Mucosa of stomach (tissue), 1 donor: ENCODE data around the gene SRGN.
A peak's percentile ranks its signal among the peaks of the same experiment; 100 is the strongest.

ENCODE experiments used
- H3K27me3 ChIP-seq: one replicate; pipeline ENCODE4 v1.7.0; 2013; ENCODE audit warnings: mild to moderate bottlenecking, low read length; ENCODE audit not compliant: control insufficient read depth, insufficient read depth
- H3K36me3 ChIP-seq: one replicate; pipeline ENCODE4 v1.7.0; 2013; ENCODE audit warnings: low read length; ENCODE audit not compliant: control insufficient read depth, insufficient read depth
- H3K4me1 ChIP-seq: one replicate; pipeline ENCODE4 v1.7.0; 2013; ENCODE audit warnings: mild to moderate bottlenecking, low read length; ENCODE audit not compliant: control insufficient read depth, insufficient read depth
- H3K4me3 ChIP-seq: one replicate; pipeline ENCODE4 v1.7.0; 2013; ENCODE audit warnings: low read length
- H3K9ac ChIP-seq: one replicate; pipeline ENCODE4 v1.7.0; 2013; ENCODE audit warnings: mild to moderate bottlenecking, low read length, moderate library complexity
- H3K9me3 ChIP-seq: one replicate; pipeline ENCODE4 v1.7.0; 2013; ENCODE audit warnings: mild to moderate bottlenecking, low read length, moderate library complexity; ENCODE audit not compliant: control insufficient read depth
- donor health status: Pancreatic carcinoma.

Gene SRGN

DNA sequence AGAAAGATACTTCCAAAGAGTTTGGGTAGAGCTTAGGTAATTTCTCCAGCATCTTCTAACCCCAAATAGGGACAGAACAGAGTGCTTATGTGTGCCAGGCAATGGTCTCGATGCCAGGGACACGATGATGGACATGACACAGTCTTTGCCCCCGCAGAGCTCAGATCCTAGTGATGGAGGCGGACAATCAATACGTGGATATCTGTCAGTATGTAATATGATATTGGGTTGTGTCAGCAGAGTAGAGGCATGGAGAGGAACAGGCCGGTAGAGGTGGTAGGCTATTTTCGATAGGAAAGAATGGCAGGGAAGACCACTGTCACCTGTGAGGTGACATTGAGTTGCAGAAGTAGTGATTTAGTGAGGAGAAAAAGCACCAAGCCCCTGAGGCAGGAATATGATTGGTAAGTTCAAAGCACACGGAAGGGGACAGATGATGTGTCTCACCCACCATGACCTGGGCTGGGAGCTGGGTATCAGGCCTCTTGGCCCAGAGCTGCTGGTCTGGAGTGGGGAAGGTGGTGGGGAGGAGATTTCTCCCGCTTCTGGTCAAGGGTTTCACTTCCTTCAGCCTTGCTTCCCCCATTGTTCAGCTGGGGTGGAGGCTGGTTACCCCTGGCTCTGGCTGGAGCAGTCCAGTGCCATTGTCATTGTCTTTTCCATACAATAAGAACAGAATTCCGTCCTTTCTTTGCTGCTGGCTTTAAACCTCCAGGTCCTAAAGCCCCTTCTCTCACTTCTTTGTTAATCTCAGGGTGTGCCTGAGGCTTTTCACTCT lies 36.0 kb upstream of the SRGN start:
- Histone ChIP-seq H3K27me3 (no peaks in the 10 kb centered on the region), H3K4me1 (peaks cover 6% of the 10 kb centered on the region), H3K4me3 (no peak overlapping the region), H3K36me3 (no peaks in the 10 kb centered on the region), H3K9ac (no peak overlapping the region), H3K9me3 (no peaks in the 10 kb centered on the region)

GRCh38 chr10:69052736-69053135 lies 35.2 kb upstream of the SRGN start:
- H3K36me3 ChIP-seq: no peaks in the 10 kb centered on the region
- no peaks in the 10 kb centered on the region for H3K9me3 ChIP-seq
- no peak overlapping the region for H3K4me3 ChIP-seq
- H3K27me3 ChIP-seq: no peaks in the 10 kb centered on the region
- no peak overlapping the region for H3K9ac ChIP-seq
- peaks cover 7% of the 10 kb centered on the region for H3K4me1 ChIP-seq

DNA sequence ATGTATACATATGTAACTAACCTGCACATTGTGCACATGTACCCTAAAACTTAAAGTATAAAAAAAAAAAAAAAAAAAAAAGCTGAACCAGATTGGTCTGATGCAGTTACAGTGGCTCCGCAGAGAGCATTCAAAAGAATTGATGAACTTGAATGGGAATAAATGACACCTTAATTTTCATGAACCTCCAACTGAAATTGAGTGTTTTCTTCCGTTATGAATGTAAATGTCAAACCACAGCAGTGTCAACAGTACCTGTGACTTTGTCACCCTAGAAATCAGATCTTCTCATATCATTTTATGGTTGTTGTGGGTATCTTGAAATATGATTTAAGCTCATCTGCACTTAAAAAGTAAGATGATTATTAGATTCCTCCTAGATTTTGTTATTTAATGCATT lies 32.7 kb upstream of the SRGN start:
- Histone ChIP-seq H3K4me3 (no peak overlapping the region), H3K36me3 (no peaks in the 10 kb centered on the region), H3K27me3 (no peaks in the 10 kb centered on the region), H3K9me3 (no peaks in the 10 kb centered on the region), H3K9ac (no peak overlapping the region), H3K4me1 (peaks cover 7% of the 10 kb centered on the region)

GRCh38 chr10:69056129-69056528 lies 31.8 kb upstream of the SRGN start:
- Histone ChIP-seq H3K4me1 (peaks cover 7% of the 10 kb centered on the region), H3K36me3 (no peaks in the 10 kb centered on the region), H3K27me3 (no peaks in the 10 kb centered on the region), H3K9ac (no peak overlapping the region), H3K4me3 (no peak overlapping the region), H3K9me3 (no peaks in the 10 kb centered on the region)

- peaks cover 7% of the 10 kb centered on the region for H3K4me1 ChIP-seq
- H3K4me3 ChIP-seq: no peak overlapping the region
- no peaks in the 10 kb centered on the region for H3K36me3 ChIP-seq
- H3K27me3 ChIP-seq: no peaks in the 10 kb centered on the region
- no peaks in the 10 kb centered on the region for H3K9me3 ChIP-seq
- H3K9ac ChIP-seq: no peak overlapping the region
These were observed 31.2 kb upstream of the SRGN start for GRCh38 chr10:69056536-69057260.

DNA sequence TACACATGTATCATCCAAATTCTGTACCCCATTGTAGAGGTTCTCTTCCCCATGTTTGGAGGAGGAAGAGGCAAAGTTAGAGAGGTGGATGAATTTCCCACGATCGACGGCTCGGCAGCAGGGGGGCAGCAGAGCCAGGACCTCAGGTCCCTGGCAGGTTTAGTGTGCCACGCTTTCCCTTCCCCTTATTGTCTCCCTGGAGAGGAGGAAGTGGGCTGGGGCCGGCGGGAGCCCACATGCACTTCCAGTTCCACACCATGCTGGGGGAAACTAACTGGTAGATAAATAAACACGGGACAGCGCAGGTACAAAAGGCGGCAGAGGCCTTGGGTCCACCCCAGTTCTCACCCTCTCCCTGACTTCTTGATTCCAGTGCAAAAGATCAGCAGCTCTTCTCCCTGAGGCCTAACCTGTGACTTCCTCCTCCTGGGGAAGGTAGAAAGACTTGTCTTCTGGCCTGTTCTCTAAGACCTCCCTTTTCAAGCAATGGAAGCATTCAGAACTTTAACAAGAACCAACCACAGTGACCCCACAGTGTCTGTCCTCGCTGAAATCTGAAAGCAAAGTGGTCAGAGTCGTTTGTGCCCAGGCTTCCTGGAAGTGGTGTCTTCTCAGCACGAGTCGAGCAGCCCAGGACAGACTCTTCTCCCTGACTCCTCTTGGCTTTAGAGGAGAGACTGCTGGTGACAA lies 30.5 kb upstream of the SRGN start:
- H3K36me3 ChIP-seq: no peaks in the 10 kb centered on the region
- no peaks in the 10 kb centered on the region for H3K9me3 ChIP-seq
- H3K4me3 ChIP-seq: no peak overlapping the region
- H3K9ac ChIP-seq: no peak overlapping the region
- peaks cover 7% of the 10 kb centered on the region for H3K4me1 ChIP-seq
- no peaks in the 10 kb centered on the region for H3K27me3 ChIP-seq

GRCh38 chr10:69057951-69058297 lies 30.0 kb upstream of the SRGN start:
- Histone ChIP-seq H3K4me3 (no peak overlapping the region), H3K4me1 (peaks cover 7% of the 10 kb centered on the region)

GRCh38 chr10:69060127-69060798 lies 27.6 kb upstream of the SRGN start:
- no peaks in the 10 kb centered on the region for H3K9me3 ChIP-seq
- H3K27me3 ChIP-seq: no peaks in the 10 kb centered on the region
- no peaks in the 10 kb centered on the region for H3K36me3 ChIP-seq
- H3K4me1 ChIP-seq: peaks cover 7% of the 10 kb centered on the region
- no peak overlapping the region for H3K9ac ChIP-seq
- H3K4me3 ChIP-seq: no peak overlapping the region

More at GRCh38 chr10:69057951-69058297, 30.0 kb upstream of the SRGN start:
- Histone ChIP-seq H3K9ac (no peak overlapping the region), H3K27me3 (no peaks in the 10 kb centered on the region), H3K9me3 (no peaks in the 10 kb centered on the region), H3K36me3 (no peaks in the 10 kb centered on the region)

DNA sequence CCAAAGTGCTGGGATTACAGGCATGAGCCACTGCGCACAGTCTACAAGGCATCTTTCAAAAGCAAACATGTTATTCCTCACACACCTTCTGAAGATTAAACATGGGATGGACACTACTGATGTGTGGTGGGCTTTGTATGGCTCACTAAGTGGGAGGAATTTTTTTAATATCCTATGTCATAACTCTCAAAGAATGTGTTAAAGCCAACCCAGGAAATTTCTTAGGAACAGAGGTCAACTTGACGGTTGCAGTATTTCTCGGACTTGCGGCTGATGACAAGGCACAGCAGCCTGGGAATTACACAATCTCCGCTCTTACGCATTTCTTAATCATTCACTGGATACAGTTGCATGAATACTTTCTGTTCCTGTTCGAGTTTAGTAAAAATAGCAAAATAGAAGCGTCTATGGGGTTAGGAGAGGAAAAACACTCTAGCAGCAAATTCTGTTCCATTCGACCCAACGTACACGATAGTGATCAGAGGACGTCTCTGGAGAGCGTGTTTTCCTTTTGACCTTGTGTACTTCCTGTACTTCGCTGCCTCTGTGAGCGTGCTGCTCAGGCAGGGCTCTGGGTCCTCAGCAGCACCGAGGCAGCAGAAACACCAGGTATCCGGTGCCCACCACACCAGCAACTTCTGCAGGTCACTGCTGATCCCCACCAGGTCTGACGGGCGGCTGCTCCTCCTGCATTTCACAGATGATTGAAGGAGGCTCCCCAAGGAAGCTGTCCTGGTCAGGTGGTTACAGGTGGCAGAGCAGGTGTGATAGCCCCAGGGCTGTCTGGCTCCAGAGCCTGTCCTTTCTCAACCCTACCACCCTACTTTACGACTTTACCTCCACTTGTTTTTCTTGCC lies 26.4 kb upstream of the SRGN start:
- Histone ChIP-seq H3K36me3 (no peaks in the 10 kb centered on the region), H3K9me3 (no peaks in the 10 kb centered on the region), H3K4me1 (peaks cover 4% of the 10 kb centered on the region), H3K4me3 (no peak overlapping the region), H3K9ac (peak overlapping the region; percentile 57), H3K27me3 (no peaks in the 10 kb centered on the region)

DNA sequence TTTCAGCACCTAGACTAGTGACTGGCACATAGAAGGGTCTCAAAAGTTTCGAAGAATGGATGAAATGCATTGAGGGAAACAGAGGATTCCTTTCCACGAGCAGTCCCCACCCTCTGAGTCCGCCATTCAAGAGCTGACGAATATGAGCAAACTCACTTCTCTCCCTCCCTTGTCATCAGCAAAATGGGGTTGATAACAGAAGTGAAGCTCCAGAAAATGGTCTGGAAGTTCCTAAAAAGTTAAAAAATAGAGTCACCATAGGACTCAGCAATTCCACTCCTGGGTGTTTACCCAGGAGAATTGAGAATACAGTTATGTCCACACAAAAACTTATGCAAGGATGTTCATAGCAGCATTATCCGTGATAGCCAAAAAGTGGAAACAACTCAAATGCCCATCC lies 25.0 kb upstream of the SRGN start:
- H3K27me3 ChIP-seq: no peaks in the 10 kb centered on the region
- no peak overlapping the region for H3K4me3 ChIP-seq
- no peaks in the 10 kb centered on the region for H3K9me3 ChIP-seq
- no peaks in the 10 kb centered on the region for H3K36me3 ChIP-seq
- no peaks in the 10 kb centered on the region for H3K4me1 ChIP-seq
- H3K9ac ChIP-seq: no peak overlapping the region

GRCh38 chr10:69064762-69065328 lies 23.1 kb upstream of the SRGN start:
- Histone ChIP-seq H3K4me3 (no peak overlapping the region), H3K9ac (peak overlapping the region; percentile 4), H3K9me3 (no peaks in the 10 kb centered on the region), H3K27me3 (no peaks in the 10 kb centered on the region), H3K36me3 (no peaks in the 10 kb centered on the region), H3K4me1 (no peaks in the 10 kb centered on the region)
